ENCODE measurements around the gene VAMP3.

DNA sequence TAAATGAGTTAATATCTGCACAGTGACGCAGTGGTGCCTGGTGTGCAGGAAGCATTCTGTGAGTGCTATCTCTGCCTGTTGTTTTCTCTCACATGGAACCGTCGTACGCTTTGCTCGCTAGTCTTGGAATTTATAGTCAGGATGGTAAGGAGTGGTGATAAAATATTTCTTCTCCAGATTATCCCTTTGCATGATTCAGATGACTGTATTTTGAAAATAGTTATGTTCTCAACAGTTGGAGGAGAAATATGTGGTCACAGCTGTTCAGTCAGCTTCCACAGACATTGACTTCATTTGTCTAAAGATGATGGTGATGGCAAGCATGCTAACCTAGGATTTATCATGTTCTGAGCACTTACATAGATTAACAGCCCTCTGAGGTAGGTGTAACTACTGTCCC lies 41.3 kb upstream of the VAMP3 start:
- TF ChIP-seq, protein P1, sequence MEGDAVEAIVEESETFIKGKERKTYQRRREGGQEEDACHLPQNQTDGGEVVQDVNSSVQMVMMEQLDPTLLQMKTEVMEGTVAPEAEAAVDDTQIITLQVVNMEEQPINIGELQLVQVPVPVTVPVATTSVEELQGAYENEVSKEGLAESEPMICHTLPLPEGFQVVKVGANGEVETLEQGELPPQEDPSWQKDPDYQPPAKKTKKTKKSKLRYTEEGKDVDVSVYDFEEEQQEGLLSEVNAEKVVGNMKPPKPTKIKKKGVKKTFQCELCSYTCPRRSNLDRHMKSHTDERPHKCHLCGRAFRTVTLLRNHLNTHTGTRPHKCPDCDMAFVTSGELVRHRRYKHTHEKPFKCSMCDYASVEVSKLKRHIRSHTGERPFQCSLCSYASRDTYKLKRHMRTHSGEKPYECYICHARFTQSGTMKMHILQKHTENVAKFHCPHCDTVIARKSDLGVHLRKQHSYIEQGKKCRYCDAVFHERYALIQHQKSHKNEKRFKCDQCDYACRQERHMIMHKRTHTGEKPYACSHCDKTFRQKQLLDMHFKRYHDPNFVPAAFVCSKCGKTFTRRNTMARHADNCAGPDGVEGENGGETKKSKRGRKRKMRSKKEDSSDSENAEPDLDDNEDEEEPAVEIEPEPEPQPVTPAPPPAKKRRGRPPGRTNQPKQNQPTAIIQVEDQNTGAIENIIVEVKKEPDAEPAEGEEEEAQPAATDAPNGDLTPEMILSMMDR (conservative IDR thresholded peaks at IDR 0.05): no peak
- TF ChIP-seq ZFX (IDR thresholded peaks at IDR 0.05): no peak

All from C4-2B (cell line).